H9 (cell line): ENCODE results near the gene ADCK2. TPM values are rescaled to one million over a fixed set of nuclear protein-coding genes. Genes with fewer than 3 reads are reported as not detected.

ENCODE experiments used
- DNase-seq: peaks from one replicate; pipeline ENCODE4 v3.0.0-alpha.2; 2017
- H2AFZ ChIP-seq: one replicate; pipeline ENCODE4 v1.6.1; 2013; ENCODE audit warnings: mild to moderate bottlenecking, low read length, control low read depth, moderate library complexity
- H2AK5ac ChIP-seq: 2 replicates; pipeline ENCODE4 v1.6.1; 2013; ENCODE audit warnings: low read length, control low read depth, mixed read lengths; ENCODE audit not compliant: insufficient read length
- H2BK120ac ChIP-seq: one replicate; pipeline ENCODE4 v1.6.1; 2013; ENCODE audit warnings: low read depth, mild to moderate bottlenecking, low read length, control low read depth, inconsistent platforms; ENCODE audit not compliant: poor library complexity, severe bottlenecking
- H2BK12ac ChIP-seq: 2 replicates; pipeline ENCODE4 v1.6.1; 2013; ENCODE audit warnings: low read length, control low read depth, mixed read lengths, low read depth; ENCODE audit not compliant: insufficient read length
- H2BK15ac ChIP-seq: 2 replicates; pipeline ENCODE4 v1.6.1; 2013; ENCODE audit warnings: low read depth, low read length, control low read depth
- H2BK20ac ChIP-seq: one replicate; pipeline ENCODE4 v1.6.1; 2013; ENCODE audit warnings: low read depth, mild to moderate bottlenecking, low read length, control low read depth, inconsistent platforms; ENCODE audit not compliant: poor library complexity, severe bottlenecking
- H2BK5ac ChIP-seq: 2 replicates; pipeline ENCODE4 v1.6.1; 2013; ENCODE audit warnings: low read length, control low read depth, mixed read lengths; ENCODE audit not compliant: insufficient read length
- H3K14ac ChIP-seq: 2 replicates; pipeline ENCODE4 v1.6.1; 2013; ENCODE audit warnings: low read length, control low read depth; ENCODE audit not compliant: insufficient read depth
- H3K18ac ChIP-seq: 2 replicates; pipeline ENCODE4 v1.6.1; 2013; ENCODE audit warnings: low read depth, mild to moderate bottlenecking, mixed read lengths, low read length, control low read depth; ENCODE audit not compliant: insufficient read length
- H3K23ac ChIP-seq: 2 replicates; pipeline ENCODE4 v1.6.1; 2013; ENCODE audit warnings: low read length, control low read depth, mixed read lengths, low read depth; ENCODE audit not compliant: insufficient read length
- H3K23me2 ChIP-seq: 2 replicates; pipeline ENCODE4 v1.6.1; 2013; ENCODE audit warnings: low read depth, mild to moderate bottlenecking, mixed read lengths, low read length, control low read depth; ENCODE audit not compliant: insufficient read length, poor library complexity, severe bottlenecking
- H3K27ac ChIP-seq: 2 replicates; pipeline ENCODE4 v1.5.1; 2013; ENCODE audit warnings: low read length, control low read depth, mixed read lengths, low read depth; ENCODE audit not compliant: insufficient read length
- H3K27me3 ChIP-seq: 2 replicates; pipeline ENCODE4 v1.6.1; 2013; ENCODE audit warnings: low read length, control low read depth, inconsistent platforms; ENCODE audit not compliant: insufficient read depth
- H3K4ac ChIP-seq: 2 replicates; pipeline ENCODE4 v1.6.1; 2013; ENCODE audit warnings: low read depth, mild to moderate bottlenecking, control low read depth, inconsistent platforms, low read length, moderate library complexity
- H3K4me1 ChIP-seq: 2 replicates; pipeline ENCODE4 v1.6.1; 2013; ENCODE audit warnings: low read length, control low read depth, inconsistent platforms; ENCODE audit not compliant: insufficient read depth
- H3K4me2 ChIP-seq: 2 replicates; pipeline ENCODE4 v1.6.1; 2013; ENCODE audit warnings: low read length, control low read depth, mixed read lengths; ENCODE audit not compliant: insufficient read length, insufficient read depth
- H3K56ac ChIP-seq: 2 replicates; pipeline ENCODE4 v1.6.1; 2013; ENCODE audit warnings: low read depth, mild to moderate bottlenecking, mixed read lengths, low read length, control low read depth; ENCODE audit not compliant: insufficient read length
- H3K79me1 ChIP-seq: 2 replicates; pipeline ENCODE4 v1.6.1; 2013; ENCODE audit warnings: low read depth, mild to moderate bottlenecking, moderate library complexity, low read length, control low read depth, inconsistent platforms; ENCODE audit not compliant: insufficient read depth, poor library complexity, severe bottlenecking
- H3K79me2 ChIP-seq: 2 replicates; pipeline ENCODE4 v1.6.1; 2013; ENCODE audit warnings: low read length, control low read depth, inconsistent platforms; ENCODE audit not compliant: insufficient read depth
- H3K9ac ChIP-seq: 2 replicates; pipeline ENCODE4 v1.6.1; 2013; ENCODE audit warnings: low read length, control low read depth, mixed read lengths; ENCODE audit not compliant: insufficient read length; ENCODE audit errors: extremely low read depth
- H3K9me3 ChIP-seq: one replicate; pipeline ENCODE4 v1.6.1; 2013; ENCODE audit warnings: low read depth, low read length, inconsistent platforms; ENCODE audit not compliant: control insufficient read depth
- H3T11ph ChIP-seq: one replicate; pipeline ENCODE4 v1.6.1; 2013; ENCODE audit warnings: mild to moderate bottlenecking, low read length, control low read depth, inconsistent platforms
- H4K20me1 ChIP-seq: one replicate; pipeline ENCODE4 v1.6.1; 2013; ENCODE audit not compliant: control insufficient read depth, insufficient read length, insufficient read depth
- H4K5ac ChIP-seq: 2 replicates; pipeline ENCODE4 v1.6.1; 2013; ENCODE audit warnings: low read depth, mild to moderate bottlenecking, mixed read lengths, low read length, control low read depth; ENCODE audit not compliant: insufficient read length
- H4K8ac ChIP-seq: replicated peaks from 2 replicates; pipeline ENCODE4 v1.6.1; 2013; ENCODE audit warnings: low read length, control low read depth, mixed read lengths, low read depth; ENCODE audit not compliant: insufficient read length
- H4K91ac ChIP-seq: 2 replicates; pipeline ENCODE4 v1.6.1; 2013; ENCODE audit warnings: low read depth, mild to moderate bottlenecking, moderate library complexity, mixed read lengths, low read length, control low read depth; ENCODE audit not compliant: insufficient read length
- H3K27ac Mint-ChIP-seq, 3 experiments: 2 replicates in 2 of 3; 3 replicates in 1 of 3; pipeline ENCODE4 v1.8.0; 2020 to 2021; ENCODE audit warnings: mixed read lengths in 3 of 3, mild to moderate bottlenecking in 1 of 3, moderate library complexity in 1 of 3
- H3K27me3 Mint-ChIP-seq: 2 replicates; pipeline ENCODE4 v1.8.0; 2021; ENCODE audit warnings: low read depth, mild to moderate bottlenecking, moderate library complexity, mixed read lengths
- H3K36me3 Mint-ChIP-seq, 3 experiments: 2 replicates in 2 of 3; 3 replicates in 1 of 3; pipeline ENCODE4 v1.8.0; 2020 to 2021; ENCODE audit warnings: low read depth in 3 of 3, mixed read lengths in 3 of 3; ENCODE audit not compliant: insufficient read depth in 1 of 3
- H3K4me1 Mint-ChIP-seq, 2 experiments: 2 replicates each; pipeline ENCODE4 v1.8.0; 2020; ENCODE audit warnings: mixed read lengths in 2 of 2
- H3K4me3 Mint-ChIP-seq, 2 experiments: 2 replicates in 1 of 2; 3 replicates in 1 of 2; pipeline ENCODE4 v1.8.0; 2020 to 2021; ENCODE audit warnings: mild to moderate bottlenecking in 2 of 2, mixed read lengths in 2 of 2, moderate library complexity in 1 of 2
- H3K9me3 Mint-ChIP-seq, 2 experiments: 2 replicates in 1 of 2; 3 replicates in 1 of 2; pipeline ENCODE4 v1.8.0; 2020; ENCODE audit warnings: mild to moderate bottlenecking in 2 of 2, mixed read lengths in 2 of 2, moderate library complexity in 1 of 2
- CTCF ChIP-seq: fragments of 200-600 bp; sonication (generic); conservative IDR thresholded peaks from 3 replicates; pipeline ENCODE4 v1.8.0; 2021; ENCODE audit warnings: antibody characterized with exemption, mild to moderate bottlenecking
- WGBS: extraction: QIAGEN DNeasy Blood & Tissue Kit; methylation state at CpG from one replicate; pipeline ENCODE4 v1.1.7; 2013; ENCODE audit warnings: missing lambda C conversion rate, low lambda C conversion rate, mixed read lengths; ENCODE audit not compliant: insufficient read length; ENCODE audit errors: extremely low coverage; 5-methylcytosine and 5-hydroxymethylcytosine counted together
- total RNA-seq: library from RNA; stranded (reverse); gene quantifications from 2 replicates; pipeline ENCODE4 v1.2.1, GENCODE V29; 2021

Gene ADCK2
- total RNA-seq, 1 experiment from 2014 or later, result 12.4 TPM

GRCh38 chr7:140681766-140682165 is 9.0 kb downstream of the ADCK2 start:
- H4K91ac ChIP-seq, result no peak overlapping the region
- Mint-ChIP-seq H3K27me3 (no peaks in the 10 kb centered on the region; the same call in 1 of the 2 replicates), H3K27ac (no peak overlapping the region), H3K4me3 (no peak overlapping the region), H3K4me1 (peaks cover 0 to 7% of the 10 kb centered on the region in 2 experiments; a peak in 2 of 4 replicates), H3K9me3 (no peaks in the 10 kb centered on the region), H3K36me3 (peaks cover 1 to 31% (median 10%) of the 10 kb centered on the region in 3 experiments; a peak in 5 of 7 replicates)
- H2AK5ac ChIP-seq, result no peak overlapping the region
- H3K9me3 ChIP-seq, result no peaks in the 10 kb centered on the region
- no peak overlapping the region for H3K56ac ChIP-seq
- no peak overlapping the region for H3T11ph ChIP-seq
- H2BK20ac ChIP-seq, result no peak overlapping the region
- no peak overlapping the region for H2AFZ ChIP-seq
- no peak overlapping the region for H4K5ac ChIP-seq
- DNase-seq, result no peak
- no peak overlapping the region for H3K9ac ChIP-seq
- no peaks in the 10 kb centered on the region; the same call in 1 of the 2 replicates for H3K27me3 ChIP-seq
- no peaks in the 10 kb centered on the region for H3K4me1 ChIP-seq
- no peaks in the 10 kb centered on the region for H4K20me1 ChIP-seq
- H3K79me2 ChIP-seq, result no peaks in the 10 kb centered on the region
- H2BK12ac ChIP-seq, result no peak overlapping the region
- no peaks in the 10 kb centered on the region for H3K23me2 ChIP-seq
- TF ChIP-seq CTCF, result no peak
- no peak overlapping the region for H3K4ac ChIP-seq
- H2BK120ac ChIP-seq, result no peak overlapping the region
- no peak overlapping the region for H3K27ac ChIP-seq
- H3K4me2 ChIP-seq, result no peak overlapping the region
- WGBS, result no CpG with 5 or more reads among the region's 3 CpGs
- H3K23ac ChIP-seq, result no peak overlapping the region
- no peak overlapping the region for H4K8ac ChIP-seq
- H2BK5ac ChIP-seq, result no peak overlapping the region
- H2BK15ac ChIP-seq, result no peak overlapping the region
- H3K14ac ChIP-seq, result no peak overlapping the region
- H3K79me1 ChIP-seq, result no peaks in the 10 kb centered on the region
- H3K18ac ChIP-seq, result no peak overlapping the region
